ACC112 (cell line): ENCODE measurements around the gene GCNT1.
"Not testable (repeated sequence)": the region's sequence is repeated elsewhere in the genome, so short reads cannot be mapped to it uniquely, and the experiment has no call there.

Experiments
- H2AFZ ChIP-seq: fragments of 200-600 bp; sonication (generic); one replicate; pipeline ENCODE4 v1.6.0; 2017; ENCODE audit warnings: antibody characterized with exemption, low read length; ENCODE audit not compliant: unreplicated experiment
- H3K27ac ChIP-seq: fragments of 200-600 bp; sonication (generic); 2 replicates; pipeline ENCODE4 v1.5.1; 2014; ENCODE audit warnings: low read depth, mild to moderate bottlenecking, antibody characterized with exemption, low read length, moderate library complexity
- H3K27me3 ChIP-seq: fragments of 200-600 bp; sonication (generic); 2 replicates; pipeline ENCODE4 v1.6.1; 2014; ENCODE audit warnings: mild to moderate bottlenecking, antibody characterized with exemption, low read length, moderate library complexity, mixed read lengths; ENCODE audit not compliant: insufficient read depth
- H3K36me3 ChIP-seq: fragments of 200-600 bp; sonication (generic); 2 replicates; pipeline ENCODE4 v1.6.1; 2016; ENCODE audit warnings: mild to moderate bottlenecking, antibody characterized with exemption, low read length, moderate library complexity, mixed read lengths; ENCODE audit not compliant: insufficient read depth
- H3K4me1 ChIP-seq: fragments of 200-600 bp; sonication (generic); one replicate; pipeline ENCODE4 v1.6.1; 2016; ENCODE audit warnings: low read length, mixed read lengths; ENCODE audit not compliant: insufficient read depth, unreplicated experiment, control insufficient read depth
- H3K4me3 ChIP-seq: fragments of 200-600 bp; sonication (generic); 2 replicates; pipeline ENCODE4 v1.5.1; 2014; ENCODE audit warnings: mild to moderate bottlenecking, low read depth, low read length
- H3K79me2 ChIP-seq: fragments of 200-600 bp; sonication (generic); one replicate; pipeline ENCODE4 v1.6.0; 2016; ENCODE audit warnings: low read length; ENCODE audit not compliant: control insufficient read depth, unreplicated experiment, insufficient read depth

GCNT1 gene

GRCh38 chr9:76490249-76490990 is 31.4 kb downstream of the GCNT1 start:
- peaks cover 28% of the 10 kb centered on the region for H3K79me2 ChIP-seq
- H2AFZ ChIP-seq: no peak overlapping the region
- peaks cover 12% of the 10 kb centered on the region for H3K36me3 ChIP-seq
- no peak overlapping the region for H3K4me3 ChIP-seq
- no peaks in the 10 kb centered on the region for H3K4me1 ChIP-seq
- no peaks in the 10 kb centered on the region for H3K27me3 ChIP-seq
- H3K27ac ChIP-seq: no peak overlapping the region

DNA sequence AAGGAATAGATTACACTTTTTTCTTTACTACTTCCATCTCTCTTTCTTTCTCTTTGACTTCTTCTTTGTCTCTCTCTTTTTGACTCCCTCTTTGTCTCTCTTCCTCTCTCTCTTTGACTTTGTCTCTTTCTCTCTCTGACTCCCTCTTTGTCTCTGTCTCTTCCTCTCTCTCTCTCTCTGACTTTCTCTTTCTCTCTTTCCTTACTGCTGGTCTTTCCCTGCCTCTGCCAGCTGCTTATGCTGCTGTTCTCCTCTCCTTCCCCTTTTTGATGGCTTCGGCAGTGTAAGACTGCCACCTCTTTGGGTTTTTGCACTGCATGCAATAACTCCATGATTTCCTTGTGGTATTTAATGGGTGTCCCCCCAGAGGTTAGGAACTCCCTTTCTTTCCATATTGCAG is 32.1 kb downstream of the GCNT1 start:
- H2AFZ ChIP-seq, H3K4me1 ChIP-seq, H3K27ac ChIP-seq, H3K27me3 ChIP-seq, H3K4me3 ChIP-seq: not testable (repeated sequence)
- H3K36me3 ChIP-seq: peaks cover 13% of the 10 kb centered on the region
- peaks cover 28% of the 10 kb centered on the region for H3K79me2 ChIP-seq

- not testable (repeated sequence) for H3K4me1 ChIP-seq, H2AFZ ChIP-seq, H3K27me3 ChIP-seq, H3K27ac ChIP-seq, H3K4me3 ChIP-seq
- peaks cover 17% of the 10 kb centered on the region for H3K36me3 ChIP-seq
- peaks cover 26% of the 10 kb centered on the region for H3K79me2 ChIP-seq
Observed at GRCh38 chr9:76493496-76493895, 34.5 kb downstream of the GCNT1 start.

GRCh38 chr9:76500061-76500460 is 41.1 kb downstream of the GCNT1 start:
- Histone ChIP-seq H2AFZ (no peak overlapping the region), H3K4me1 (peaks cover 4% of the 10 kb centered on the region), H3K4me3 (no peak overlapping the region), H3K79me2 (peaks cover 16% of the 10 kb centered on the region), H3K36me3 (peaks cover 22% of the 10 kb centered on the region), H3K27ac (no peak overlapping the region), H3K27me3 (no peaks in the 10 kb centered on the region)

GRCh38 chr9:76502746-76503145 is 43.8 kb downstream of the GCNT1 start:
- Histone ChIP-seq H3K27me3 (no peaks in the 10 kb centered on the region), H3K36me3 (peaks cover 13% of the 10 kb centered on the region), H3K4me1 (peaks cover 4% of the 10 kb centered on the region), H3K27ac (no peak overlapping the region), H3K4me3 (no peak overlapping the region), H3K79me2 (peaks cover under 1% of the 10 kb centered on the region), H2AFZ (no peak overlapping the region)

DNA sequence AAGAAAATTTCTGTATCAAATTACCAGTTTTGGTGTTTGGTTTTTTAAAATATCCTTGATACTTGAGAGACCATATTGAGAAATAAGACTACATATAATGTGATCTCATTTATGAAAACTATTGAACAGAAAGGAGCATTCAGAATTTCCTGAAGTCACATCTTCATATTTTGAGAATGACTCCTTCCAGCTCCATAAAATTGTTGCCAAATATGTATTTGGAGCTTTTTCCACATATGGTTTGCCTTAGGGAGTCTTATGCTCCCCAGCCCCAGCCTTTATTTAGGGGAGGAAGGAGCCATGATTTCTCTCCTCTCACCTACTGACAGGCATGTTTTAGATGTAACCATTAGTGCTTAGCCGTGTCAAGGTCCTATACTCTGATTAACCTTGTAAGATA is 51.1 kb downstream of the GCNT1 start:
- no peaks in the 10 kb centered on the region for H3K27me3 ChIP-seq
- H3K79me2 ChIP-seq: no peaks in the 10 kb centered on the region
- H3K4me1 ChIP-seq: peaks cover 10% of the 10 kb centered on the region
- no peaks in the 10 kb centered on the region for H3K36me3 ChIP-seq
- H3K27ac ChIP-seq: no peak overlapping the region; the same call in 1 of the 2 replicates
- no peak overlapping the region for H3K4me3 ChIP-seq
- no peak overlapping the region for H2AFZ ChIP-seq

DNA sequence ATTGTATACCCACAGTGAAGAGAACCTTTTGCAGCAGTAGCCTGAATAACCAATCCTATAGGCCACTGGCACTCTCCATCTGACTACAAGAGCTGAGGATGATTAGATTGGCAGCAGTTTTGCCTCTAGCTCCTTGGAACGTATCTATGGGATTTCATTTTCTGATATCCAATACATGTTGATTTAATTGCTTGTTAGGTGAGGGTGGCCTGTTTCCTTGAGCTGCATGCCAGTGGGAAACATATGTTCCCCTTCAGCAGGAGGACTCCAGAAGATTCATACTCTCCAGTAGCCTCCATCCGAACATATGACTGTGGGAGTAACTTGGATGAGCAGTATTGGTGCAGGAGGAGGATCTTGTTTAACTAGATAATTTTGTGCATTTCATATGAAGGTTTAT is 51.5 kb downstream of the GCNT1 start:
- Histone ChIP-seq H3K36me3 (no peaks in the 10 kb centered on the region), H3K27ac (no peak overlapping the region), H3K4me3 (no peak overlapping the region), H3K79me2 (no peaks in the 10 kb centered on the region), H2AFZ (no peak overlapping the region), H3K4me1 (peaks cover 10% of the 10 kb centered on the region), H3K27me3 (no peaks in the 10 kb centered on the region)

DNA sequence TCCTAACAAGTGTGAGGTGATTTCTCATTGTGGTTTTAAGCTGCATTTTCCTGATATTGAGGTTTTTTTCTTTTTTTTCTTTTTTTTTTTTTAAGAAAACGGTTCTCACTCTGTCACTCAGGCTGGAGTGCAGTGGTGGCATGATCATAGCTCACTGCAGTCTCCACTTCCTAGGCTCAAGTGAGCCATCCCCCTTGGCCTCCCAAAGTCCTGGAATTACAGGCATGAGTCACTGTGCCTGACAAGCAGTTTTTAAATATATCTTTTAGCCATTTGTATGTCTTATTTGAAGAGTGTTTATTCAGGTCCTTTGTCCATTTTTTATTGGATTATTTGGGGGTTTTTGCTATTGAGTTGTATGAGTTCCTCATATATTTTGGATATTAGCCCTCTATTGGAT is 53.8 kb downstream of the GCNT1 start:
- no peak overlapping the region for H3K4me3 ChIP-seq
- H3K27ac ChIP-seq: no peak overlapping the region

DNA sequence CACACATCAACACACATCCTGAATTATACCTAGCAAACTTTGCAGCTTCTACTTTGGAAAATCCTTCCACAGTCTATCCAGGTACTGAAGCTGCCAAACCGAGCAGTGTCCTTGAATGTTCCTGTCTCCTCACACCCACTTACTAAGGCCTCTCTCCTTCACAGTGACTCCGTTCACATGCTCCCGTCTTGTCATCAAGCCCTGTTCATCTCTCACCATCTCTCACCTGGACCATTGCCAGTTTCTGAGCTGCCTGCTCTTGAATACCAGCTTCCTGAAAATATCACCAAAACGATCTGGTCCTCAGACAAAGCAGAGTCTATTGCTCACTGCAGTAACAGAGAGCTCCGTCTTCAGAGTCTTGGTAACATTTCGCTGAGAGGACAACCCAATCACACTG is 57.4 kb downstream of the GCNT1 start:
- no peaks in the 10 kb centered on the region for H3K36me3 ChIP-seq
- no peak overlapping the region for H3K4me3 ChIP-seq
- H3K79me2 ChIP-seq: no peaks in the 10 kb centered on the region
- no peak overlapping the region for H3K27ac ChIP-seq
- peaks cover 3% of the 10 kb centered on the region for H3K4me1 ChIP-seq
- H3K27me3 ChIP-seq: no peaks in the 10 kb centered on the region
- H2AFZ ChIP-seq: no peak overlapping the region

More for the DNA sequence above, 53.8 kb downstream of the GCNT1 start:
- Histone ChIP-seq H2AFZ (no peak overlapping the region), H3K79me2 (no peaks in the 10 kb centered on the region), H3K4me1 (peaks cover 10% of the 10 kb centered on the region), H3K36me3 (no peaks in the 10 kb centered on the region), H3K27me3 (no peaks in the 10 kb centered on the region)

DNA sequence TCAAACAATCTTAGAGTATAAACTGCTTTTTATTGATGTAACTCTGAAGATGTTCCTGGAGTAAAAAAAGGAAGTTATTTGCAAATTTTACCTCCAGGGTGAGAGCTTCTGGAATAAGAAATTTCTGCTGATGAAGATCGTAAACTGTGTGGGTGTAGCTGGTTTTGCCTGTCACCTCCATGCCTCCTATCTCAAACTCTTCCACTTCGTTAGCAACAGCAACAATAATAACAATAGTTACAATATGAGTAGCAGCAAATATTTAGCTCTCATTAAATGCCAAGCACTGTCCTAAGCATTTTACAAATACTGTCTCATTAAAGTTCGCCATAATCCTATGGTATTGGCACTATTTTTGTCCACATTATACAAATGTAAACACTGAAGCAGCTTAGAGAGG is 57.9 kb downstream of the GCNT1 start:
- H3K27ac ChIP-seq: no peak overlapping the region
- H3K4me3 ChIP-seq: no peak overlapping the region
- no peak overlapping the region for H2AFZ ChIP-seq
- H3K79me2 ChIP-seq: no peaks in the 10 kb centered on the region
- H3K4me1 ChIP-seq: peaks cover 3% of the 10 kb centered on the region
- no peaks in the 10 kb centered on the region for H3K27me3 ChIP-seq
- H3K36me3 ChIP-seq: no peaks in the 10 kb centered on the region

- H3K27me3 ChIP-seq: no peaks in the 10 kb centered on the region
- H3K4me3 ChIP-seq: no peak overlapping the region
- H3K36me3 ChIP-seq: no peaks in the 10 kb centered on the region
- no peaks in the 10 kb centered on the region for H3K4me1 ChIP-seq
- H3K79me2 ChIP-seq: no peaks in the 10 kb centered on the region
- H2AFZ ChIP-seq: no peak overlapping the region
- H3K27ac ChIP-seq: no peak overlapping the region
Observed at GRCh38 chr9:76519075-76519835, 60.3 kb downstream of the GCNT1 start.
